HG02885 (cell line): ENCODE results near the gene GRIK3.

Source experiments
- ATAC-seq: cut with Tn5 transposase; IDR thresholded peaks from one replicate; pipeline ENCODE4 v1.9.1; 2021; ENCODE audit warnings: mild to moderate bottlenecking; ENCODE audit not compliant: unreplicated experiment, poor library complexity

GRIK3 gene

GRCh38 chr1:36984675-36985074 is 49.6 kb downstream of the GRIK3 start:
- ATAC-seq = no peak

DNA sequence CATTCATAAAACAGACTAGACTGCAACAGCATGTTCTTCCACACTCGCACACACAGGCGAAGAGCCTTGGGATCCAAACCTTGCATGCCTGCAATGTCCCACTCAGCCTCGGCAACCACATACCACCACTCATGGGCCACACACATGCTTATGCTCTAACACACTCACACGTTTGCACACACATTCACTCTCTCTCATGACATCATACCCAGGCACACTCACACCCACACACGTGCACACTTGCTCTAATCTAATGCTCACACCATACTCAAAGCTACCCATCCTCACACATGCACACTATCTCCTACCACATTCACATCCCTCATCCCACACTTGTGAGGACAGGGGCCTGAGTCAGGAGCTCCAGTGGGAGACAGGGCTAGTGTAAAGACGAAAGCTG is 50.3 kb downstream of the GRIK3 start:
- ATAC-seq = no peak

DNA sequence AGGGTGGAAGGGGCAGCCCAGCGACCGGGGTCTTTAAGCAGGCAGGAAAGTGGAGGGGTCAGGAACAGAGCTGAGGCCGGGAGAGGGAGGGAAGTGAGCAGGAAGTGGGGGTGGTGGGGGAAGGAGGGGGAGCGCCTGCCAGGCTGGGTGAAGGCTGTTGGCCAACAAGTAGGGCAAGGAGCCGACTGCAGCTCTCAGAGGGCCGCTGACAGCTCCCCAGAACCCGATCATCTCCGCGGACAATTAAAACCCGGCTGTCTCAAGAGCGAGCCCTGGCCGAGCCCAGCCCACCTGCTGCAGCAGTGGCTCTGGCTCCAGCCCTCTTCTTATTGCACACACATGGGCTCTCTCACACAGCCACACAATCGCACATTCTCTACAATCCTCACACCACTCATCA is 51.6 kb downstream of the GRIK3 start:
- ATAC-seq = no peak

GRCh38 chr1:36981771-36982622 is 52.3 kb downstream of the GRIK3 start:
- ATAC-seq = no peak

GRCh38 chr1:36981126-36981525 is 53.2 kb downstream of the GRIK3 start:
- no peak for ATAC-seq

DNA sequence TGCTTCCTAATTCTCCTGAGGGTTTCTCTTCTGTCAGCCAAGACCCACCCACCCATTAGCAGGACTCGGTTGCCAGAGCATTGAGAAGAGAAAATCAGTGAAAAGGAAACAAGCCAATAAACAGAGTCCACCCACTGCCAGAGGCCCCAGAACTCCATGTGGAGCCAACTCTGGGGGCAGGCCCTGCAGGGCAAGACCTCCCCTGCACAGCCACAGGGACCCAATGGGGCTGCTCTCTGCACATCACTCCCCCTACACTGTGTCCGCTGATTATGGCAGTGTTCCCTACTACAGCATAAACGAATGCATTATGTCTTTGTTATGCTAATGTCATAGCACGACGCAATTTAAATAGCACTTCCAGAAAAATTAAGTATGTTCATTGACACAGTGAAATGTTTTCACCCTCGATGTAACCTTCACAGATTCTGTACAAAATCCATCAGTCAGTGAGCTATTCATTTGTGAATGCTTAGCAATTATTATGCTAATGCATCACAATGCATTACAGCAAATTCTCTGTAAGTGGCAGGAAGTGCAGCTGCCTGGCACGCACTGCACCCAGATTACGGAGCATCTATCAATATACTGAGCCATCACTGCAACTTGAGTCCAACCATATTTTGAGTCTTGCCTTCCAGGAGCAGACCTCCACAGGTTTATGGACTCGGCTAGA is 56.4 kb downstream of the GRIK3 start:
- no peak for ATAC-seq

DNA sequence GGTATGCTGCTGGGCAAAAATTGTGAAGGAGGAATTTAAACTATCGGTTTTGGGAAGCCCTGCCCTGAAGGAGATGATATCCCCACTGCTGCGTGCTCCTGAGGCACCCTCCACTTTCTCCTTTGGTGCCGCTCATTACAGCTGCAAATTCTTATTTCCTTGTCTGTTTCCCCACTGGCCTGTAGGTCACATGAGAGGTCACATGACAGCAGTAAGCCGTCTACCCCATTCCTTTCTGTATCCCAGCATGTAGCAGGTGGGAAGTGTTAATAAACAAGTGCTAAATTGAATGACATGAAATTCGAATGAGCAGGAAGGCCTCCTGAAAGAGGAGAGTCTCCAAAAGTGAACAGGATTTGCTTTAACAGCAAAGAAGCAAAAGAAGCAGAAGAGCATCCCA is 58.7 kb downstream of the GRIK3 start:
- ATAC-seq = no peak

- no peak for ATAC-seq
These were observed 61.3 kb downstream of the GRIK3 start for GRCh38 chr1:36973056-36973455.

DNA sequence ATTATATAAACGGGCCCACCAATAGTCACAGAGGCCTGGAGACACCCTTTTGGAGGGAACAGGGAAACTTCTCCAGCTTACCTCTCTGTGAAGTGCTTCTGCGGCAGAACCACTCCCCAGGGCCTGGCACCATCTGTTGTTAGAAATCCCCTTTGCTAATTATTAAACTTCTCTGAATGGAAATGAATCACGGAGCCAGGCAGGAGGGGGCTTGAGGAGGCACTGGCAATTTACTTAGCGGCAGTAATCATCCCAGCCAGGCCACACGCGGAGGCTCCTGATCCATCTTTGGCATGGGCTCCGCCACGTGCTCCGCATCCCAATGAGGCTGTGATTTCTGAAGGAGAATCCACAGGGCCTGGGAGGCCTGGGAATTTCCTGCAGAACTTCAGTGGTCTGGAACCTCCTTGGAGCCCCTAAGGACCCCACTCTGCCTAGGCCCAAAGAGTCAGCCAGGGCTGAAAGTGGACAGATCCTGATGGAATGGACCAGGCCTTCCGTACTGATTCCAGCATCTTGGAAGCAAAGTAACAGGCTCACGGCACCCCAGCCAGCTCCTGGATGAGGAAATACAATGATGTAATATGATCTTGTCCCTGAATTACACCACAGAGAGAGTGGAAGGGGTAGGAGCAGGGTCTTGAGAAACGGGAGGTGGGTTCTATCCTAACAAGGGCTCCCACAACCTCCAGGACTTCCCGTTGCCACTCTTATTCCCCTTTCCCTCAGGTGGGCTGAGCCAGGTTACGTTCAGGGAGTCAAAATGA is 62.3 kb downstream of the GRIK3 start:
- no peak for ATAC-seq

- no peak for ATAC-seq
These were observed 65.6 kb downstream of the GRIK3 start for GRCh38 chr1:36968730-36969129.

DNA sequence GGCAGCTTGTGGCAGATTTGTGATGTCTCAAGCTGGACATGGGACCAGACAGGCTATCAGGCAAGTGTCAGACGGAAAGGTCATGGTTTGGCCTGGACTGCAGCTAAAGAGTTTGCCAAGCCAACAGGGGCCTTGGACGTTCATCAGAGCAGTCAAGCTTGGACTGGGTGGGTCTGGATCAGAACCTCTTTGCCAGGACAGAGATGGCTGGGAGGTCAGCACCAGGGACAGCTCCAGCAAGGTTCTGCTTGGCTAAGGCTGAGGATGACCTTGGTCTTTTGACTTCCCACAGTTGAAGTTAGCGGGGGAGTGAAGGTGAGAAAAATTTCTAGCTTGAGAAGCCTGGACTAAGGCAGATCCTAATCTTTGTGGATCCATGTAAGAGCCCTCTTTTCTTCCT is 68.1 kb downstream of the GRIK3 start:
- ATAC-seq = no peak

DNA sequence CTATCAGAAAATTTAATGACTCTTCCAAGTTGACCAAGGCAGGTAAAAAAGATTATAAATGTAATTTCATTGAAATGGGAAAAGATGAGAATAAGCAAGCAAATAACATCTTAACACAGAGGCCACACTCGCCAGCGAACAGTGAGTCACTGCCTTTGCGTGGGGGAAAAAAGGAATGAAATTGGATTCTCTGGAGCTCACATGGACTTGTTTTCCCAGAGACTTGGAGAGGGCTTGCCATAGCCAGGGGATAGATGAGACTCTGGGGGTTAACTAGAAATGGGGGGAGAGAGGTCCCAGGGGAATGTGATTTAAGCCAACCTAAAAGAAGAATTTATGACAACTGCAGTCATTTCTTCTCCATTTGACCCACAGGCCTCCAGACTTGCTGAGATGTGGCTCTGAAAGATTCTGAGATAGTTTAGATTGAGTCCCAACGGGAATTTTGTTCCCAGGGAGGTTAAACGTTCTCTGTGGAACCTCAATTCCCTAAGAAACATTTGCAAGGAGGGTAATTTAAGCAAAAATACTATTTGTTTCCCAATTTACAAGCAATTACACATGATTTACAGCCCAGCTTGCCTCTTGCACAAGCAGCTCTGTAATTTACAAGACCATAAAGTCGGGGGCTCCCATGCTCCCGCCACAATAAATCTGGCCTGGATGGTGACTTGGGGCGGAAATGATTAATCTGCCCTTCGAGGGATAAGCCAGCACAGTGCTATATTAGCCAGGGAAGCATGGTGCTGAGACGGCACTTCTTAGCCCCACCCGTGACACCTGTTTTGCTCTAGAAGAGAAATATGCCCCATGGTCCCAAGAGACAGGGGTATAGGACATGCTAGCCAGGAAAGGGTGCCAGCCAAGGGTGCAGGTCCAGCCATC is 68.8 kb downstream of the GRIK3 start:
- ATAC-seq = no peak

GRCh38 chr1:36964830-36965229 is 69.5 kb downstream of the GRIK3 start:
- ATAC-seq = no peak

DNA sequence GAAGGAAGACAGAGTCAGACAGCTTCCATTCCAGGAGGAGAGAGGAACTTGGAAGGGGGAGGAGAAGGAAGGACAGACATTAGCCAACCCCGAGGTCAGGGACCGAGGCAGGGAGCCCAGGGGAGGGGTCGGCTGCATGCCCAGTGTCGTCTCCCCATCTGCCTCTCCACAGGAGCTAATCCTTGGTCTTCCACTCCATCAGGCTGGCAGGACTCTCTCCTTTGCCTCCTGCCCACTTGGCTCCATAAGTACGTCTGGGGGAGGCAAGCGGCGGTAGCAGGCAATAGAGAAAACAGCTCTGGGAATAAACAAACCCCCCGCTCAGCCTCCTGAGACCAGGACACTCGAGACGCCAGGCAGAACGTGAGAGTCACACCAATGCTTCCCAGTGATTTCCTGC is 71.3 kb downstream of the GRIK3 start:
- ATAC-seq = no peak

DNA sequence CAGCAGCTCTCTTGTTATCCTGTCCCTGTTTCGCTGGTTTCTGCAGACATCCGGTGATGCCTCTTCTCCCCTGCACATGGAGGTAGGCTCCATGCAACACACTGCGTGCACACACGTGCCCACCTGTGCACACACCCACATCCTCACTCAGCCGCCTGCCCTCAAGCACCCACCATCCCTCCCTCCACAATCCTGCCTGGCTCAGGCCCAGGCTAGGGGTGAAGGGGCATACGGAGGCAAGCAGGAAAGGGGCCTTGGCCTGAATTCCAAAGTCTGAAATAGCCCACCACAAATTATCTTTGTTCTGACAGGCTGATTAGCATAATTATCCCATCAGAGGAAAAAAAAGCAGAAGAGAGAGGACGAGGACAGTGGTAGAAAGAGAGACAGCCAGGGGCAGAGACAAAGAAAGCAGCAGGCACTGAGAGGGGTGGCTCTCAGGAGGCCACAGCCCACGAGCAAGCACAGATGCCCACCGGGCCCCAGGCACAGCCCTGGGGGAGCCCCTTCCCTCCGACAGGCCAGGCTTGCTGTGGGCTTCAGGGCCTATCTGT is 73.2 kb downstream of the GRIK3 start:
- ATAC-seq = no peak

DNA sequence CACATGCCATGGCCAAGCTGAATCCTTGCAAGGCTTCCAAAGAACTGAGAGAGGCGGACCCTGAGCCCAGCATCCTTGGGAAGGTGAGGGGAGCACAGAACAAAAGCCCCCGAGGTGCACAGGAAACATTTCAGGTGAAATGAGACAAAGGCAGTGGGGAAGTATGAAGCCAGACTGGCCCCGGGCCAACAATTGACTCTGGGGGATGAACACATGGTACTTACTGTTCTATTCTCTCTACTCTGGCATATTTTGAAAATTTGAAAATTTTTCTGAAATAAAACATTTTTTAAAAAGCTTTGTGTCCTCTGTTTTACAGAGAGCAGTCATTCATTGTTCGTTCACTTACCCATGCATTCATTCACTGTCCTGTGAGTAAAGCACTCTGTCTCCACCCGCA is 77.7 kb downstream of the GRIK3 start:
- no peak for ATAC-seq

GRCh38 chr1:36955016-36955415 is 79.3 kb downstream of the GRIK3 start:
- no peak for ATAC-seq

DNA sequence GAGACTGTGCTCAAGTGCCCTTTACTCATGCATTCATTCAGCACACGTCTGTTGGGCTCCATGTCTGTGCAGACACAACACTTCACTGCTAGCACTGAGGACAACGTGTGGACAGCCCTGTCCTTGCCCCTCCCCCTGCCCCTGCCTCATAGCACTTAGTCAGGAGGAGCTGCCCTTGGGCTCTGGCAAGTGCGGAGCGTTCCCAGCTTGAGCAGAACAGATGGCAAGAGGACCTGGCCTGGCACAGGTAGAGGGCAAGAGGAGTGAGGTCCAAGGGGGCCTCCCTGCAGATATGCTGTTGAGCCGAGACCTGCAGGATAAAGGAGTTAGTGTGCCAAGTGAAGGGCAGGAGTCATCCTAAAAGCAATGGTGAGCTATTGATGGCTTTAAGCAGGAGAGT is 81.3 kb downstream of the GRIK3 start:
- no peak for ATAC-seq

DNA sequence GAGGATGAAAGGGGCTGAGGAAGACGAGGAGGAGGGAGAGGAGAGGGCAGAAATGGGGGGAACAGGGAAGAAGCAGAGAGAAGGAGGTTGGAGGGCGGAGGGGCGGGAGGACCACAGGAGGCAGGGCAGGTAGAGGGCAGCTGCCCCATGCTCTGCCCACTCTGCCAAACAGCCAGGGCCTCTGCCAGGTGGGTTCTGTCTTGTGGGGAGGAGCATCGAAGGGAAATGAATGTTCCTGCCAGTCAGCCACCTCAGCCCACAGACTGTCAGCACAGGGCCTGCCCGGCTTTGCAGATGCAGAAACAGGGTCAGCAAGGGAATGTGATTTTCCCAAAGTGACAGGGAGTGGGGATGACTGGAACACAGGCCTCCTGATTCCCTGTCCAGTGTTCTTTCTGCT is 82.6 kb downstream of the GRIK3 start:
- no peak for ATAC-seq

DNA sequence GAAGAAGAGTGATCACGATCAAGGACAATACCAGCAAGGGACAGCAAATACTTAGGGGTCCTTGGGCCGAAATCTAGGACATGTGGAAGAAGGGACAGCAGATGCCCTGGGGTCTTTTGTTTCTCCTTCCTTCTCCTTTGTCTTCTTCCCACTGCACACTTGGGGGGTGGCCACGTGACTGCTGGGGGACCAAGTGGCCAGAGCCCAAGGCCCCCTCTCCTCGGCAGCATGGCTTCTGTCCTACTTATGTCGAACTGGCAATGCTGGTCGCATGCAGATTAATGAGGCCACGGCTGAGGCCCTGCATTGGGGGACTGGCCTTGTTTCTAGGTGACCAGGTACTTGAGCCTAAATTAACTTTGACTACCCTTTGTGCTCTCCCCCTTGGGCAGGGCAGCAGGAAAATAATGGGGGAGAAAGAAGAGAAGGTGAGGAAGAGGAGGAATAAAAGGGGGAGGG is 83.0 kb downstream of the GRIK3 start:
- no peak for ATAC-seq
